GM19324 (cell line): ENCODE data around the gene CDKAL1.
A peak's percentile ranks its signal among the peaks of the same experiment; 100 is the strongest.

Source experiments
- ATAC-seq: cut with Tn5 transposase; IDR thresholded peaks from one replicate; pipeline ENCODE4 v1.9.1; 2021; ENCODE audit warnings: mild to moderate bottlenecking, moderate library complexity; ENCODE audit not compliant: unreplicated experiment, low FRiP score

Gene CDKAL1

GRCh38 chr6:20979076-20979475, 444.8 kb downstream of the CDKAL1 start:
- ATAC-seq: no peak

- no peak for ATAC-seq
These were observed 449.7 kb downstream of the CDKAL1 start for GRCh38 chr6:20983961-20984360.

GRCh38 chr6:20985821-20986220, 451.6 kb downstream of the CDKAL1 start:
- ATAC-seq: no peak

GRCh38 chr6:20991910-20992309, 457.7 kb downstream of the CDKAL1 start:
- ATAC-seq: no peak

- ATAC-seq: no peak
These were observed 461.8 kb downstream of the CDKAL1 start for GRCh38 chr6:20996099-20996498.

- ATAC-seq: no peak
These were observed 463.0 kb downstream of the CDKAL1 start for GRCh38 chr6:20997143-20997769.

GRCh38 chr6:20997770-20998147, 463.5 kb downstream of the CDKAL1 start:
- no peak for ATAC-seq

GRCh38 chr6:20998748-20999448, 464.6 kb downstream of the CDKAL1 start:
- no peak for ATAC-seq

GRCh38 chr6:21000331-21000801, 466.1 kb downstream of the CDKAL1 start:
- no peak for ATAC-seq

- ATAC-seq: no peak
These were observed 467.5 kb downstream of the CDKAL1 start for GRCh38 chr6:21001736-21002135.

- peak; percentile 86 for ATAC-seq
These were observed 469.7 kb downstream of the CDKAL1 start for GRCh38 chr6:21003780-21004541.

GRCh38 chr6:21005816-21006570, 471.7 kb downstream of the CDKAL1 start:
- ATAC-seq: no peak

- ATAC-seq: no peak
These were observed 485.4 kb downstream of the CDKAL1 start for GRCh38 chr6:21019614-21020013.

- ATAC-seq: peak; percentile 91
These were observed 488.3 kb downstream of the CDKAL1 start for GRCh38 chr6:21022343-21023107.

- ATAC-seq: no peak
These were observed 489.0 kb downstream of the CDKAL1 start for GRCh38 chr6:21023210-21023609.

GRCh38 chr6:21024616-21025015, 490.4 kb downstream of the CDKAL1 start:
- ATAC-seq: no peak

GRCh38 chr6:21026576-21027273, 492.5 kb downstream of the CDKAL1 start:
- no peak for ATAC-seq

- ATAC-seq: no peak
These were observed 493.2 kb downstream of the CDKAL1 start for GRCh38 chr6:21027507-21027906.

GRCh38 chr6:21031182-21031581, 496.9 kb downstream of the CDKAL1 start:
- ATAC-seq: no peak
